ENCODE data around the gene KRTAP2-4. TPM values are rescaled to one million over a fixed set of nuclear protein-coding genes. Genes with fewer than 3 reads are reported as not detected.

KRTAP2-4 gene
- total RNA-seq, 1 experiment from 2014 or later, result 0.76 TPM

GRCh38 chr17:41049110-41049509, 16.6 kb downstream of the KRTAP2-4 start:
- no peak overlapping the region for H3K9ac ChIP-seq (ENCODE audit: low read length)
- POLR2A ChIA-PET, result no interaction called here

More at GRCh38 chr17:41049110-41049509, 16.6 kb downstream of the KRTAP2-4 start:
- H3K36me3 ChIP-seq (ENCODE audit: control insufficient read depth in 1 of 2, insufficient read depth in 2 of 2, low read length in 2 of 2), result 0 out of 4 replicates have a peak, but pooled peaks cover 0 to 4% of the 10 kb centered on the region in 2 experiments
- H3K79me2 ChIP-seq (ENCODE audit: insufficient read depth, low read length), result no peaks in the 10 kb centered on the region
- no peaks in the 10 kb centered on the region for H3K27me3 ChIP-seq (ENCODE audit: insufficient read depth, low read length)
- BruUV-seq (replicated peaks), result no TSS peak
- H3K27ac ChIP-seq (ENCODE audit: low read depth, low read length), result no peak overlapping the region
- TF ChIP-seq SP1 (IDR thresholded peaks at IDR 0.05; ENCODE audit: low read depth) (no peak), EZH2 (IDR thresholded peaks at IDR 0.05) (no peak), POLR2A (IDR thresholded peaks at IDR 0.05; ENCODE audit: borderline replicate concordance, extremely low read depth, insufficient read depth, insufficient read length) (no peak), RAD21 (IDR thresholded peaks at IDR 0.05; ENCODE audit: low read depth) (no peak), ZFX (IDR thresholded peaks at IDR 0.05) (no peak), REST (IDR thresholded peaks at IDR 0.05; ENCODE audit: low read depth) (no peak), TCF7L2 (IDR thresholded peaks at IDR 0.05; ENCODE audit: borderline replicate concordance, extremely low read depth, insufficient read depth, insufficient read length) (no peak), ELF1 (IDR thresholded peaks at IDR 0.05; ENCODE audit: borderline replicate concordance, low read depth) (no peak), YY1 (IDR thresholded peaks at IDR 0.05; ENCODE audit: extremely low read depth, insufficient replicate concordance, low read depth, low read length) (no peak), ZBTB33 (IDR thresholded peaks at IDR 0.05; ENCODE audit: extremely low read depth, insufficient replicate concordance, low read length) (no peak), EGR1 (IDR thresholded peaks at IDR 0.05; ENCODE audit: low read depth) (no peak), FOSL1 (IDR thresholded peaks at IDR 0.05; ENCODE audit: low read depth) (no peak), POLR2AphosphoS5 (IDR thresholded peaks at IDR 0.05; ENCODE audit: low read depth, low read length) (no peak), ZNF274 (IDR thresholded peaks at IDR 0.05; ENCODE audit: low read depth, low read length) (no peak), JUND (IDR thresholded peaks at IDR 0.05) (no peak), EZH2phosphoT487 (IDR thresholded peaks at IDR 0.05; ENCODE audit: borderline replicate concordance) (no peak)
- TF ChIP-seq, protein P1, sequence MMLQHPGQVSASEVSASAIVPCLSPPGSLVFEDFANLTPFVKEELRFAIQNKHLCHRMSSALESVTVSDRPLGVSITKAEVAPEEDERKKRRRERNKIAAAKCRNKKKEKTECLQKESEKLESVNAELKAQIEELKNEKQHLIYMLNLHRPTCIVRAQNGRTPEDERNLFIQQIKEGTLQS (IDR thresholded peaks at IDR 0.05), result no peak
- TF ChIP-seq, protein P2, sequence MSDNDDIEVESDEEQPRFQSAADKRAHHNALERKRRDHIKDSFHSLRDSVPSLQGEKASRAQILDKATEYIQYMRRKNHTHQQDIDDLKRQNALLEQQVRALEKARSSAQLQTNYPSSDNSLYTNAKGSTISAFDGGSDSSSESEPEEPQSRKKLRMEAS (IDR thresholded peaks at IDR 0.05), result no peak
- TF ChIP-seq, protein P3, sequence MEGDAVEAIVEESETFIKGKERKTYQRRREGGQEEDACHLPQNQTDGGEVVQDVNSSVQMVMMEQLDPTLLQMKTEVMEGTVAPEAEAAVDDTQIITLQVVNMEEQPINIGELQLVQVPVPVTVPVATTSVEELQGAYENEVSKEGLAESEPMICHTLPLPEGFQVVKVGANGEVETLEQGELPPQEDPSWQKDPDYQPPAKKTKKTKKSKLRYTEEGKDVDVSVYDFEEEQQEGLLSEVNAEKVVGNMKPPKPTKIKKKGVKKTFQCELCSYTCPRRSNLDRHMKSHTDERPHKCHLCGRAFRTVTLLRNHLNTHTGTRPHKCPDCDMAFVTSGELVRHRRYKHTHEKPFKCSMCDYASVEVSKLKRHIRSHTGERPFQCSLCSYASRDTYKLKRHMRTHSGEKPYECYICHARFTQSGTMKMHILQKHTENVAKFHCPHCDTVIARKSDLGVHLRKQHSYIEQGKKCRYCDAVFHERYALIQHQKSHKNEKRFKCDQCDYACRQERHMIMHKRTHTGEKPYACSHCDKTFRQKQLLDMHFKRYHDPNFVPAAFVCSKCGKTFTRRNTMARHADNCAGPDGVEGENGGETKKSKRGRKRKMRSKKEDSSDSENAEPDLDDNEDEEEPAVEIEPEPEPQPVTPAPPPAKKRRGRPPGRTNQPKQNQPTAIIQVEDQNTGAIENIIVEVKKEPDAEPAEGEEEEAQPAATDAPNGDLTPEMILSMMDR (IDR thresholded peaks at IDR 0.05 in 2 of 3, conservative IDR thresholded peaks at IDR 0.05 in 1 of 3; ENCODE audit: borderline replicate concordance in 1 of 3, insufficient read depth in 1 of 3, low read depth in 2 of 3, low read length in 2 of 3), result no peak
- RAD21 ChIA-PET (ENCODE audit: low non-redundant PET in 1 of 2, low total read pairs in 2 of 2, uncharacterized antibody in 2 of 2, unreplicated experiment in 2 of 2), result no interaction called here
- intact Hi-C loops (cut with micrococcal nuclease), result no loop called here
- H3K9me2 ChIP-seq (ENCODE audit: insufficient read depth), result no peaks in the 10 kb centered on the region
- H2AFZ ChIP-seq (ENCODE audit: low read depth, low read length, poor library complexity, severe bottlenecking), result peak overlapping the region; percentile 86
- no peaks in the 10 kb centered on the region for H4K20me1 ChIP-seq (ENCODE audit: insufficient read depth)
- no peak overlapping the region for H3K4me2 ChIP-seq (ENCODE audit: low read length)
- DNase-seq (ENCODE audit: low read depth, low spot score) (no peak), ATAC-seq (no peak)
- H3K9me3 ChIP-seq (ENCODE audit: control insufficient read depth in 1 of 2, insufficient read depth in 1 of 2, low read depth in 1 of 2, low read length in 2 of 2), result peaks cover 0 to 12% of the 10 kb centered on the region in 2 experiments; a peak in 1 of 4 replicates
- no peaks in the 10 kb centered on the region; a peak in 1 of 4 replicates for H3K4me1 ChIP-seq (ENCODE audit: control insufficient read depth in 1 of 2, insufficient read depth in 2 of 2, low read length in 2 of 2)
- CTCF ChIA-PET, result no interaction called here
- no peak overlapping the region for H3K4me3 ChIP-seq (replicated peaks in 1 of 2; ENCODE audit: low read depth in 1 of 2, low read length in 2 of 2)
